ENCODE data around the gene JAK1. TPM values are rescaled to one million over a fixed set of nuclear protein-coding genes. Genes with fewer than 3 reads are reported as not detected.

The JAK1 gene
- total and polyA plus RNA-seq, 2 experiments from 2014 or later: 8.0 to 19.5 TPM

DNA sequence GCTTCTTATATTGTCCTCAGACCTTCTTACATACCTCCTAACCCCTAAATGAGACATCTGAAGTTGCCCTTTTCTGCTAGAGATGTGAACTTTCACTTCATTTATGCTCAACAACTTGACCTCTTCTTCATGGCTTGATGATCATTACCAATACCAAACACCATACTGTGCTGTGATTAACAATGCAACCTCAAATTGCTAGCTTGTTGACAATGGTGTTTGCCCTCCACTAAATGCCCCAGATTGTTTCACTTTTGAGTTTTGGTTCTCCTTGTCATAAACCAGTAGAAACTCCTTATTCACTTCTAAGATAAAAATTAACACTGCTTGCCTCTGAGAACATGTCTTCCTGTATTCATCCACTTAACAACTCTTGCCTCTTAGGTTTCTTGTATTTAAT lies 5.6 kb downstream of the JAK1 start (continued):
- TF ChIP-seq CTCF (conservative IDR thresholded peaks at IDR 0.05; ENCODE audit: low read depth in 2 of 2): no peak

- no peaks in the 10 kb centered on the region for H3K9me2 ChIP-seq (ENCODE audit: insufficient read depth)
- no peak overlapping the region for H2AFZ ChIP-seq
- H4K20me1 ChIP-seq (replicated peaks; ENCODE audit: insufficient read depth): peaks cover 13% of the 10 kb centered on the region; the same call in 1 of the 2 replicates
- Mint-ChIP-seq H3K4me1 (peaks cover 29% of the 10 kb centered on the region), H3K36me3 (ENCODE audit: low read depth) (no peaks in the 10 kb centered on the region), H3K27me3 (ENCODE audit: insufficient read depth, low read depth, poor library complexity) (peaks cover 8% of the 10 kb centered on the region), H3K4me3 (no peak overlapping the region), H3K9me3 (no peaks in the 10 kb centered on the region), H3K27ac (no peak overlapping the region)
- DNase-seq (ENCODE audit: low spot score): no peak
- H3K4me1 ChIP-seq (ENCODE audit: insufficient read depth): peaks cover 24% of the 10 kb centered on the region
- ATAC-seq: no peak
- no peak overlapping the region for H3K4me2 ChIP-seq
- no peak overlapping the region for H3K27ac ChIP-seq (ENCODE audit: low read depth)
- no peak overlapping the region for H3K4me3 ChIP-seq
- no peaks in the 10 kb centered on the region for H3F3A ChIP-seq (replicated peaks; ENCODE audit: low read depth)
- H3K79me2 ChIP-seq (replicated peaks; ENCODE audit: insufficient read depth): peaks cover 44% of the 10 kb centered on the region
- H3K27me3 ChIP-seq (ENCODE audit: insufficient read depth): peaks cover 22% of the 10 kb centered on the region
- no peaks in the 10 kb centered on the region for H3K36me3 ChIP-seq (ENCODE audit: insufficient read depth)
- no peak for TF ChIP-seq STAT1 (IDR thresholded peaks at IDR 0.05; ENCODE audit: unreplicated experiment)
- TF ChIP-seq ZNF331 (CRISPR knock-in tag; IDR thresholded peaks at IDR 0.05; ENCODE audit: low read depth): no peak
- TF ChIP-seq EZH2phosphoT487 (IDR thresholded peaks at IDR 0.05; ENCODE audit: unreplicated experiment): no peak
- TF ChIP-seq EZH2 (IDR thresholded peaks at IDR 0.05; ENCODE audit: low read depth, unreplicated experiment): no peak
- TF ChIP-seq, protein P1, sequence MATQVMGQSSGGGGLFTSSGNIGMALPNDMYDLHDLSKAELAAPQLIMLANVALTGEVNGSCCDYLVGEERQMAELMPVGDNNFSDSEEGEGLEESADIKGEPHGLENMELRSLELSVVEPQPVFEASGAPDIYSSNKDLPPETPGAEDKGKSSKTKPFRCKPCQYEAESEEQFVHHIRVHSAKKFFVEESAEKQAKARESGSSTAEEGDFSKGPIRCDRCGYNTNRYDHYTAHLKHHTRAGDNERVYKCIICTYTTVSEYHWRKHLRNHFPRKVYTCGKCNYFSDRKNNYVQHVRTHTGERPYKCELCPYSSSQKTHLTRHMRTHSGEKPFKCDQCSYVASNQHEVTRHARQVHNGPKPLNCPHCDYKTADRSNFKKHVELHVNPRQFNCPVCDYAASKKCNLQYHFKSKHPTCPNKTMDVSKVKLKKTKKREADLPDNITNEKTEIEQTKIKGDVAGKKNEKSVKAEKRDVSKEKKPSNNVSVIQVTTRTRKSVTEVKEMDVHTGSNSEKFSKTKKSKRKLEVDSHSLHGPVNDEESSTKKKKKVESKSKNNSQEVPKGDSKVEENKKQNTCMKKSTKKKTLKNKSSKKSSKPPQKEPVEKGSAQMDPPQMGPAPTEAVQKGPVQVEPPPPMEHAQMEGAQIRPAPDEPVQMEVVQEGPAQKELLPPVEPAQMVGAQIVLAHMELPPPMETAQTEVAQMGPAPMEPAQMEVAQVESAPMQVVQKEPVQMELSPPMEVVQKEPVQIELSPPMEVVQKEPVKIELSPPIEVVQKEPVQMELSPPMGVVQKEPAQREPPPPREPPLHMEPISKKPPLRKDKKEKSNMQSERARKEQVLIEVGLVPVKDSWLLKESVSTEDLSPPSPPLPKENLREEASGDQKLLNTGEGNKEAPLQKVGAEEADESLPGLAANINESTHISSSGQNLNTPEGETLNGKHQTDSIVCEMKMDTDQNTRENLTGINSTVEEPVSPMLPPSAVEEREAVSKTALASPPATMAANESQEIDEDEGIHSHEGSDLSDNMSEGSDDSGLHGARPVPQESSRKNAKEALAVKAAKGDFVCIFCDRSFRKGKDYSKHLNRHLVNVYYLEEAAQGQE (IDR thresholded peaks at IDR 0.05; ENCODE audit: unreplicated experiment): no peak
- TF ChIP-seq POLR2AphosphoS5 (IDR thresholded peaks at IDR 0.05; ENCODE audit: low read depth): no peak
- no peak for TF ChIP-seq CREB1 (CRISPR knock-in tag; IDR thresholded peaks at IDR 0.05; ENCODE audit: low read depth)
- TF ChIP-seq ZNF462 (CRISPR knock-in tag; IDR thresholded peaks at IDR 0.05): no peak
- no peak for TF ChIP-seq ETS1 (IDR thresholded peaks at IDR 0.05)
- TF ChIP-seq ZNF114 (CRISPR knock-in tag; IDR thresholded peaks at IDR 0.05): no peak
- no peak for TF ChIP-seq NANOG (IDR thresholded peaks at IDR 0.05; ENCODE audit: borderline replicate concordance)
- no peak for TF ChIP-seq JUNB (IDR thresholded peaks at IDR 0.05; ENCODE audit: unreplicated experiment)
Measured at GRCh38 chr1:64959986-64960385, 6.4 kb downstream of the JAK1 start.

Data from GM23338 (cell line).